AG09309 (cell line): Measurements from ENCODE around the gene UNKL.
"Not testable (repeated sequence)": the region's sequence is repeated elsewhere in the genome, so short reads cannot be mapped to it uniquely, and the experiment has no call there.

Experiments used
- DNase-seq: peaks from one replicate; pipeline ENCODE4 v3.0.0-alpha.2; 2010; ENCODE audit warnings: low read depth
- H3K4me3 ChIP-seq: 2 replicates; pipeline ENCODE4 v1.5.1; 2011; ENCODE audit warnings: mild to moderate bottlenecking, low read depth, low read length, moderate library complexity; ENCODE audit not compliant: control insufficient read depth
- TF ChIP-seq, protein P1 (sequence below): IDR thresholded peaks from 2 replicates; pipeline ENCODE4 v1.5.1; 2011; ENCODE audit warnings: mild to moderate bottlenecking, low read depth, low read length, inconsistent platforms; ENCODE audit not compliant: insufficient read depth, control insufficient read depth; ENCODE audit errors: missing control alignments

Gene UNKL

DNA sequence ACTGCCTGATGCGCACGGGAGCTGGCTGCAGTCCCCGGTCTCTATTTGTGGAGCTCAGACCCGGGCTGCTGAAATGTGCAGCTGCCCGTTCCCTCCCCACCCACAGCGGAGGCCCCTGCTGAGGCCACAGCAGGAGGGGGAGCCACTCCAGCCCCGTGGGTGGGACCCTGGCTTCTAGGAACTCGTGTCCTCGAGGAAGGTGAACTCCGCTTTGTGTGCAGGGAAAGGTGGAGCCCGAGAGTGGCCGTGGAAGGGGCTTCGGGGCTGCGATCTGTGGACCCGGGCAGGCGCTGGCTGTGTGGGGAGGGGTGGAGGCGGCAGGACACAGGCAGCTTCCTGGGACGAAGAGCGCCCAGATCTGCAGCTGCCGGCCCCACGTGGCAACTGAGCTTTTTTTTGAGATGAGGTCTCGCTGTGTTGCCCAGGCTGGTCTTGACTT is 26.9 kb upstream of the UNKL start:
- no peak for DNase-seq
- no peak overlapping the region for H3K4me3 ChIP-seq
- TF ChIP-seq, protein P1, sequence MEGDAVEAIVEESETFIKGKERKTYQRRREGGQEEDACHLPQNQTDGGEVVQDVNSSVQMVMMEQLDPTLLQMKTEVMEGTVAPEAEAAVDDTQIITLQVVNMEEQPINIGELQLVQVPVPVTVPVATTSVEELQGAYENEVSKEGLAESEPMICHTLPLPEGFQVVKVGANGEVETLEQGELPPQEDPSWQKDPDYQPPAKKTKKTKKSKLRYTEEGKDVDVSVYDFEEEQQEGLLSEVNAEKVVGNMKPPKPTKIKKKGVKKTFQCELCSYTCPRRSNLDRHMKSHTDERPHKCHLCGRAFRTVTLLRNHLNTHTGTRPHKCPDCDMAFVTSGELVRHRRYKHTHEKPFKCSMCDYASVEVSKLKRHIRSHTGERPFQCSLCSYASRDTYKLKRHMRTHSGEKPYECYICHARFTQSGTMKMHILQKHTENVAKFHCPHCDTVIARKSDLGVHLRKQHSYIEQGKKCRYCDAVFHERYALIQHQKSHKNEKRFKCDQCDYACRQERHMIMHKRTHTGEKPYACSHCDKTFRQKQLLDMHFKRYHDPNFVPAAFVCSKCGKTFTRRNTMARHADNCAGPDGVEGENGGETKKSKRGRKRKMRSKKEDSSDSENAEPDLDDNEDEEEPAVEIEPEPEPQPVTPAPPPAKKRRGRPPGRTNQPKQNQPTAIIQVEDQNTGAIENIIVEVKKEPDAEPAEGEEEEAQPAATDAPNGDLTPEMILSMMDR = no peak

DNA sequence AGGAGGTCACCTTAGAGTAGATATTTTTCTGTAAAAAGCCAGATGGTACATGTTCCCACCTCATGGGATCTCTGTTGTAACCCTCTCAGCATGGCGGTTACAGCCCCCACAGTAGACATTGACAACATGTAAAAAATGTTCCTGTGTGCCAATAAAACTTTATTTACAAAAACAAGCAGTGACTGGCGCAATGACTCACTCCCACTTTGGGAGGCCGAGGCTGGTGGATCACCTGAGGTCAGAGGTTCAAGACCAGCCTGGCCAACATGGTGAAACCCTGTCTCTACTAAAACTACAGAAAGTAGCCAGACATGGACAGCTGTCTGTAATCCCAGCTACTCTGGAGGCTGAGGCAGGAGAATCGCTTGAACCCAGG is 25.2 kb upstream of the UNKL start:
- not testable (repeated sequence) for DNase-seq, H3K4me3 ChIP-seq

DNA sequence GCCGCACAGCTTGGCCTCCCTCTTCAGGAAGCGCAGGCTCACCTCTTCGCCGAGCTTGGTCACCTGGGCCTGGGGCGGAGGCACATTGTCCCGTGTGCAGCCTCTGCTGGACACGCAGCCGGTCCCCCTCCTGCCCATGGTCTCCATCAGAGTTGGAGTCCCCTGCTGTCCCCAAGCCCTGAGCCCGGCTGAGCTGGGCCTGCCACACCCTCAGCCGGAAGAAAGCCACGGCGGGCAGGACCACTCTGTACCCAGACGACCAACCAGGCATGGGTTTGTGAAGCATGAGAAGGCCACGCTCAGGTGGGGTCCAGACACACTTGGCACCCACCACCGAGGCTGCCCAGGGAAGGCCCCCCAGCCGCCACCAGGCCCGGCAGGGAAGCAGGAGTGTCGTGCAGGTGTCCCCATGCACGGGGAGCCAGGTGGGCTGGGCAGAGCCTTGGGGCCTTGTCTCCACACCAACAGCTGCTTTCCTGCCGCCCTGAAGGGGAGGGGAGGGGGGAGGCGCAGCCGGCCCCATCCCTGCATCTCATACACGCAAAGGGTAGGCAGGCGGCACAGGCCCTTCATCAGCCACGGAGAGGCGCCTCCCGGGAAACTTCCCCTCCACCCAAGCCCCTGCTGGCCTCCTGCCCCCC is 24.7 kb upstream of the UNKL start:
- H3K4me3 ChIP-seq = no peak overlapping the region
- no peak for DNase-seq
- TF ChIP-seq, protein P1 = no peak

DNA sequence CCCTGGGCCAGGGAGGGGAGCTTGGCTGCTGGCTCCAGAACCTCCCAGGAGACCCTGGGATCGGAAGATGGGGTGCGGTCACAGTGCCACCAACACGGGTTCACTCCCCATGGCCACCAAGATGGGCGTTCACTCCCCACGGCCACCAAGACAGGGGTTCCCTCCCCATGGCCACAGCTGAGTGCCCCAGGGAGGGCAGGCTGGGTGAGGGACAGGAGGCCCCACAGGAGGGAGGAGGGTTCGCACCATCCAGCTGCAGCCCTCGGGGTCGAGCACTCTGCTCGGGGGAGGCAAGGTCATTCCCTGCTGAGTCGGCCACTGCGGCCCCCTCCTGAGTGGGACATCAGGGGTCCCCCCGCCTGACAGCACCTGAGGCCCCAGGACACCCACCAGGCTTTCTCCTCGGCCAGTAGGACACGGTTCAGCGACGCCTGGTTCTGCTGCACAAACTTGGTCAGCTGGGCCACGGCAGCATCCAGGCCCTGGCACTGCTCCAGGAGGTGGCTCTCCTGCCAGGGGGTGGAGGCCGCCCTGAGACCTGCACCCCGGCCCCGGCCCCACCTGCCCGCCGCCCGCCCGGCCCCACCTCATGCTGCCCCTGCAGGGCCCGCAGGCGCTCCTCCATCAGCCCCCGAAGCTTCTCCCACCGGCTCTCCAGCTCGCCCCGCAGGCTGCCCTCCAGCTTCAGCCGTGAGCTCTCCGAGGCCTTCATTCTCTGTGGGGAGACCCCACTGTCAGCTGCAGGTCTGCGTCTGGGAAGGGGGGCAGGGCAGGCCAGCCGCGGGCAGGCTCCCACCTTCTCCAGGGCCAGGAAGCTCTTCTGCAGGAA is 23.9 kb upstream of the UNKL start:
- no peak overlapping the region for H3K4me3 ChIP-seq
- DNase-seq = no peak
- TF ChIP-seq, protein P1 = no peak

DNA sequence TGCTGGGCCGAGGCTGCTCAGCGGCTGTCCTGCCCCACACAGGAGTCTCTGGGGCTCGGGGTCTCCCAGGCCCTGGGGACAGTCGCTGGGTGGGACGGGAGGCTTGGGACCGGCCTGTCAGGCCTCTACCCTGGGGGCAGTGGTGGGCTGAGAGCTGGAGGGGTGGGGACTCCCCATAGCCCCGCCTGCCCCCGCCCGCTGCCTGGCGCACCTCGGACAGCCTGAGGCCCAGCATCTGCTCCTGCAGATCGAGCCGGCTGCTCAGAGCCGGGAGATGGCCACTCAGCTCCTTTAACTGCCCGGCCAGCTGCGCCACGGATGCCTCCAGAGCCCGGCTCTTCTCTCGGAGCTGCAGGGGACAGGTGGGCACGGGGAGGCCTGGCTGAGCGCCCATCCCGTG is 23.1 kb upstream of the UNKL start:
- TF ChIP-seq, protein P1 = no peak
- no peak overlapping the region for H3K4me3 ChIP-seq
- no peak for DNase-seq

DNA sequence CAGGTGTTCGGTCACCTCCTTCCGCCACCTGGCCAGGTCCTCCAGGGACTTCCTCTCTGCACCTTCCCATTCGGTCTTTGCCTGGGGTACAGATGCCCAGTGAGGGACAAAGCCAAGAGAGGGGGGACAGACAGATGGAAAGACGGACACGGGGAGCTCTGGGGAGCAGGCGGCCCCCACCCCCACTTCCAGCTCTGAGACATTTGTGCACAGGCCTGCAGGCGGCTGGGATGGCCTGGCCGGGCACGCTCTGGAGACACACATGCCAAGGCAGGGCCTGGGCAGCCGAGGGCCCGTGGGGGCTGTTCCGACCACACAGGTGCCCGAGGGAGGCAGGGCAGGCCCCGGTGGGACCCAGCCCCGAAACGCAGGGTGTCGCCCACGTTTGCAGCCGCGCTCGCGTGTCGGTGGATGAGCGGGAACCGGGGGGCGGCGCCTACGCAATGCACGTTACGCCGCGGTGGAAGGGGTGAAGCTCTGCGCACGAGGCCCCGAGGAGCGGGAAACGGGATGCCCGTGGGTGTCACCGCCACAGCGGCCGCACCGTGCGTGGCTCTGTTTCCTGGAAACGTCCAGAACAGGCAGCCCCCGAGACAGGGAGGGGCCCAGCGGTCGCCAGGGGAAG is 22.3 kb upstream of the UNKL start:
- TF ChIP-seq, protein P1 = no peak
- H3K4me3 ChIP-seq = no peak overlapping the region
- no peak for DNase-seq
